HL-60 (cell line): ENCODE results near the gene CPNE4.

ENCODE experiments used
- DNase-seq, 2 experiments: peaks; one replicate each; pipeline ENCODE4 v3.0.0-alpha.2; 2010 to 2020; ENCODE audit warnings: low read depth in 1 of 2, low spot score in 1 of 2
- H3K27ac ChIP-seq: fragments of 250-450 bp; sonication (Bioruptor Pico); replicated peaks from 2 replicates; pipeline ENCODE4 v1.5.1; 2020; ENCODE audit warnings: mild to moderate bottlenecking, moderate library complexity
- H3K27me3 ChIP-seq: fragments of 250-450 bp; sonication (Bioruptor Pico); 2 replicates; pipeline ENCODE4 v1.5.1; 2021; ENCODE audit warnings: mild to moderate bottlenecking, moderate library complexity; ENCODE audit not compliant: insufficient read depth, poor library complexity, severe bottlenecking
- H3K4me3 ChIP-seq: replicated peaks from 2 replicates; pipeline ENCODE4 v1.5.1; 2011; ENCODE audit warnings: mild to moderate bottlenecking, control low read depth, low read length; ENCODE audit not compliant: insufficient read depth
- GABPA ChIP-seq: IDR thresholded peaks from 2 replicates; pipeline ENCODE4 v1.6.1; 2012; ENCODE audit warnings: low read depth
- POLR2AphosphoS5 ChIP-seq: IDR thresholded peaks from 2 replicates; pipeline ENCODE4 v1.6.1; 2012; ENCODE audit warnings: low read depth
- SPI1 ChIP-seq: IDR thresholded peaks from 2 replicates; pipeline ENCODE4 v1.6.1; 2012; ENCODE audit warnings: low read depth, mild to moderate bottlenecking, borderline replicate concordance
- TF ChIP-seq, protein P1 (sequence below): IDR thresholded peaks from one replicate; pipeline ENCODE4 v1.5.1; 2011; ENCODE audit warnings: low read length, control low read depth, inconsistent platforms; ENCODE audit not compliant: insufficient read depth
- TF ChIP-seq, protein P2 (sequence below): IDR thresholded peaks from 2 replicates; pipeline ENCODE4 v1.6.1; 2012; ENCODE audit warnings: low read depth; ENCODE audit not compliant: insufficient replicate concordance

CPNE4 gene

GRCh38 chr3:131778526-131778925, 256.3 kb downstream of the CPNE4 start:
- TF ChIP-seq POLR2AphosphoS5 (no peak), SPI1 (no peak), GABPA (no peak)
- TF ChIP-seq, protein P1, sequence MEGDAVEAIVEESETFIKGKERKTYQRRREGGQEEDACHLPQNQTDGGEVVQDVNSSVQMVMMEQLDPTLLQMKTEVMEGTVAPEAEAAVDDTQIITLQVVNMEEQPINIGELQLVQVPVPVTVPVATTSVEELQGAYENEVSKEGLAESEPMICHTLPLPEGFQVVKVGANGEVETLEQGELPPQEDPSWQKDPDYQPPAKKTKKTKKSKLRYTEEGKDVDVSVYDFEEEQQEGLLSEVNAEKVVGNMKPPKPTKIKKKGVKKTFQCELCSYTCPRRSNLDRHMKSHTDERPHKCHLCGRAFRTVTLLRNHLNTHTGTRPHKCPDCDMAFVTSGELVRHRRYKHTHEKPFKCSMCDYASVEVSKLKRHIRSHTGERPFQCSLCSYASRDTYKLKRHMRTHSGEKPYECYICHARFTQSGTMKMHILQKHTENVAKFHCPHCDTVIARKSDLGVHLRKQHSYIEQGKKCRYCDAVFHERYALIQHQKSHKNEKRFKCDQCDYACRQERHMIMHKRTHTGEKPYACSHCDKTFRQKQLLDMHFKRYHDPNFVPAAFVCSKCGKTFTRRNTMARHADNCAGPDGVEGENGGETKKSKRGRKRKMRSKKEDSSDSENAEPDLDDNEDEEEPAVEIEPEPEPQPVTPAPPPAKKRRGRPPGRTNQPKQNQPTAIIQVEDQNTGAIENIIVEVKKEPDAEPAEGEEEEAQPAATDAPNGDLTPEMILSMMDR, result no peak
- TF ChIP-seq, protein P2, sequence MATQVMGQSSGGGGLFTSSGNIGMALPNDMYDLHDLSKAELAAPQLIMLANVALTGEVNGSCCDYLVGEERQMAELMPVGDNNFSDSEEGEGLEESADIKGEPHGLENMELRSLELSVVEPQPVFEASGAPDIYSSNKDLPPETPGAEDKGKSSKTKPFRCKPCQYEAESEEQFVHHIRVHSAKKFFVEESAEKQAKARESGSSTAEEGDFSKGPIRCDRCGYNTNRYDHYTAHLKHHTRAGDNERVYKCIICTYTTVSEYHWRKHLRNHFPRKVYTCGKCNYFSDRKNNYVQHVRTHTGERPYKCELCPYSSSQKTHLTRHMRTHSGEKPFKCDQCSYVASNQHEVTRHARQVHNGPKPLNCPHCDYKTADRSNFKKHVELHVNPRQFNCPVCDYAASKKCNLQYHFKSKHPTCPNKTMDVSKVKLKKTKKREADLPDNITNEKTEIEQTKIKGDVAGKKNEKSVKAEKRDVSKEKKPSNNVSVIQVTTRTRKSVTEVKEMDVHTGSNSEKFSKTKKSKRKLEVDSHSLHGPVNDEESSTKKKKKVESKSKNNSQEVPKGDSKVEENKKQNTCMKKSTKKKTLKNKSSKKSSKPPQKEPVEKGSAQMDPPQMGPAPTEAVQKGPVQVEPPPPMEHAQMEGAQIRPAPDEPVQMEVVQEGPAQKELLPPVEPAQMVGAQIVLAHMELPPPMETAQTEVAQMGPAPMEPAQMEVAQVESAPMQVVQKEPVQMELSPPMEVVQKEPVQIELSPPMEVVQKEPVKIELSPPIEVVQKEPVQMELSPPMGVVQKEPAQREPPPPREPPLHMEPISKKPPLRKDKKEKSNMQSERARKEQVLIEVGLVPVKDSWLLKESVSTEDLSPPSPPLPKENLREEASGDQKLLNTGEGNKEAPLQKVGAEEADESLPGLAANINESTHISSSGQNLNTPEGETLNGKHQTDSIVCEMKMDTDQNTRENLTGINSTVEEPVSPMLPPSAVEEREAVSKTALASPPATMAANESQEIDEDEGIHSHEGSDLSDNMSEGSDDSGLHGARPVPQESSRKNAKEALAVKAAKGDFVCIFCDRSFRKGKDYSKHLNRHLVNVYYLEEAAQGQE, result no peak
- H3K27ac ChIP-seq, result no peak overlapping the region
- no peak for DNase-seq

DNA sequence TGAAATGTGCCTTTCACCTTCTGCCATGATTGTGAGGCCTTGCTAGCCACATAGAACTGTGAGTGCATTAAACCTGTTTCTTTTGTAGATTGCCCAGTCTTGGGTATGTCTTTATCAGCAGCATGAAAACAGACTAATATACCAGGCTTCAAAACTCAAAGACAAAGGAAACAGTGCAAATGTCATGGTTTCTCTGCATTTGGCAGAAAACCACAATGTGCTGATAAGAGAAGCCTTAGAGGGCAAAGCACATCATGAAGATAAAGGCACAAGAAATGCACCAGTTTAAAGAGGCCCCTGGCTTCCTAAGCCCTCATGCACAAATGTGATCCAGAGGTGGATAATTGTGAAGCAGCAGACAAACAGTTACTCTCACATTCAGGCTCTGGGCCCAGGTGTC, 259.2 kb downstream of the CPNE4 start:
- Histone ChIP-seq H3K27me3 (no peaks in the 10 kb centered on the region), H3K27ac (no peak overlapping the region), H3K4me3 (no peak overlapping the region)
- TF ChIP-seq SPI1 (no peak), POLR2AphosphoS5 (no peak), GABPA (no peak)
- TF ChIP-seq, protein P2, result no peak
- TF ChIP-seq, protein P1, result no peak
- DNase-seq, result no peak

More at GRCh38 chr3:131778526-131778925, 256.3 kb downstream of the CPNE4 start:
- H3K27me3 ChIP-seq, result no peaks in the 10 kb centered on the region
- no peak overlapping the region for H3K4me3 ChIP-seq

DNA sequence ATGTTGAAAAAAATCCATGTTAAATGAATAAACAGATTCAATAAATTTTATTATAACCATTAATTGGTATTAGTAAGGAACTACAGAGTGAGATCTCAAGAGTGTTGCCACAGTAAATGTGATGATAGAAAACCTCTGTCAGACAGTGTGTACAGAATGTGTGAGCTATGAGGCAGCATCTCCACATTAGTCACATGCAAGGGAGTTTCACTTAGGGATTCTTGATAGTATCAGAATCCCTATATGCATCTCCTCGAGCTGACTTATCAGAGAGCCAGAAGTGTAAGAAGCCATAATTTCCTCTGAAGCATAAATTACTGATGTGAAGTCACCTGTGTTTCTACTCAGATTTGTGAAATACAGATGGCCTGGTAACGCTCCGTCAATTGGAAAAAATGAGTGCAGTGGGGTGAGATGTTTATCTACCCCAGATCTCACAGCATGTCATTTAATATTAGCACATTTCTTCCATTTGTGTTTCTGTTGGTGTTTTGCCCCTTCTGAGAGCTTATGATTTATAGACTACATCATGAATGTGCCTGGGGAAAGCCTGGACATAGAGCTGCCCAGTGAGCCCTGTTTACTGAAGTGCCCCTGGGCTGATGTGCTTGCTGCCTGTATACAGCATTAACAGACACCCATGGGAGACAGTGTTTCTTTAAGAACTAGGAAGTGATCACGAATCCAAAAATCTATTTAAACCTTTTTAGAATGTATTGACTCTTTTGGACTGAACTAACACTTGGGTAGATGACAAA, 262.4 kb downstream of the CPNE4 start:
- Histone ChIP-seq H3K4me3 (no peak overlapping the region), H3K27ac (no peak overlapping the region), H3K27me3 (no peaks in the 10 kb centered on the region)
- DNase-seq, result no peak
- no peak for TF ChIP-seq GABPA
- TF ChIP-seq POLR2AphosphoS5, result no peak
- no peak for TF ChIP-seq SPI1
- TF ChIP-seq, protein P1, result no peak
- TF ChIP-seq, protein P2, result no peak
